Measurements from ENCODE around the gene OPCML. TPM values are rescaled to one million over a fixed set of nuclear protein-coding genes. Genes with fewer than 3 reads are reported as not detected.

Gene OPCML
- total RNA-seq, 1 donor from 2014 or later = not detected

- no peak for DNase-seq
Measured at GRCh38 chr11:133501643-133502539, 30.4 kb downstream of the OPCML start.

GRCh38 chr11:133500936-133501335 lies 31.4 kb downstream of the OPCML start:
- no peak for DNase-seq

- DNase-seq = no peak
Measured at GRCh38 chr11:133500435-133500834, 31.9 kb downstream of the OPCML start.

- DNase-seq = no peak
Measured at GRCh38 chr11:133498969-133499368, 33.3 kb downstream of the OPCML start.

GRCh38 chr11:133497477-133498140 lies 34.7 kb downstream of the OPCML start:
- no peak for DNase-seq

GRCh38 chr11:133492895-133493294 lies 39.4 kb downstream of the OPCML start:
- no peak for DNase-seq

- DNase-seq = no peak
Measured at GRCh38 chr11:133491680-133492383, 40.5 kb downstream of the OPCML start.

GRCh38 chr11:133480722-133481121 lies 51.6 kb downstream of the OPCML start:
- no peak for DNase-seq

- DNase-seq = no peak
Measured at GRCh38 chr11:133479209-133479608, 53.1 kb downstream of the OPCML start.

GRCh38 chr11:133477251-133477625 lies 55.1 kb downstream of the OPCML start:
- DNase-seq = no peak

- no peak for DNase-seq
Measured at GRCh38 chr11:133476570-133477250, 55.6 kb downstream of the OPCML start.

GRCh38 chr11:133474461-133474860 lies 57.8 kb downstream of the OPCML start:
- no peak for DNase-seq

- no peak for DNase-seq
Measured at GRCh38 chr11:133467686-133468085, 64.6 kb downstream of the OPCML start.

GRCh38 chr11:133443206-133443747 lies 89.0 kb downstream of the OPCML start:
- DNase-seq = no peak

GRCh38 chr11:133441964-133442660 lies 90.2 kb downstream of the OPCML start:
- DNase-seq = no peak

- DNase-seq = no peak
Measured at GRCh38 chr11:133425992-133426391, 106.3 kb downstream of the OPCML start.

- no peak for DNase-seq
Measured at GRCh38 chr11:133425245-133425644, 107.1 kb downstream of the OPCML start.

GRCh38 chr11:133418218-133418617 lies 114.1 kb downstream of the OPCML start:
- no peak for DNase-seq

GRCh38 chr11:133414506-133414905 lies 117.8 kb downstream of the OPCML start:
- DNase-seq = no peak

- no peak for DNase-seq
Measured at GRCh38 chr11:133413703-133414102, 118.6 kb downstream of the OPCML start.

- no peak for DNase-seq
Measured at GRCh38 chr11:133409799-133410198, 122.5 kb downstream of the OPCML start.

GRCh38 chr11:133408936-133409335 lies 123.4 kb downstream of the OPCML start:
- no peak for DNase-seq
